ENCODE data around the gene TSPAN11.
A peak's percentile ranks its signal among the peaks of the same experiment; 100 is the strongest.
"Not testable (repeated sequence)": the region's sequence is repeated elsewhere in the genome, so short reads cannot be mapped to it uniquely, and the experiment has no call there.

The TSPAN11 gene

DNA sequence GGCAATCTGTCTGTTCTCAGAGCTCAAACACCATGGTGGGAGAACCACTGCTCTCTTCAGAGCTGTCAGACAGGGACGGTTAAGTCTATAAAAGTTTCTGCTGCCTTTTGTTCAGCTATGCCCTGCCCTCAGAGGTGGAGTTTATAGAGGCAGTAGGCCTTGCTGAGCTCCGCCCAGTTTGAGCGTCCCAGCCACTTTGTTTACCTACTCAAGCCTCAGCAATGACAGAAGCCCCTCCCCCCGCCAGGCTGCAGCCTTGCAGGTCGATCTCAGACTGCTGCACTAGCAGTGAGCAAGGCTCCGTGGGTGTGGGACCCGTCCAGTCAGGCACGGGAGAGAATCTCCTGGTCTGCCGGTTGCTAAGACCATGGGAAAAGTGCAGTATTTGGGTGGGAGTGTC, 32.0 kb upstream of the TSPAN11 start:
- not testable (repeated sequence) for H3K9ac ChIP-seq (ENCODE audit: low read length in 2 of 2); H3K9me3 ChIP-seq (ENCODE audit: control insufficient read depth in 2 of 2, low read length in 2 of 2); H3K27ac ChIP-seq (ENCODE audit: low read length); H3K27me3 ChIP-seq (ENCODE audit: control insufficient read depth in 1 of 2, insufficient read depth in 2 of 2, low read length in 2 of 2); H3K4me3 ChIP-seq (ENCODE audit: low read length in 2 of 2); H3K4me1 ChIP-seq (ENCODE audit: control insufficient read depth, insufficient read depth, low read length); H3K36me3 ChIP-seq (ENCODE audit: control insufficient read depth in 2 of 2, insufficient read depth in 2 of 2, low read length in 2 of 2)

DNA sequence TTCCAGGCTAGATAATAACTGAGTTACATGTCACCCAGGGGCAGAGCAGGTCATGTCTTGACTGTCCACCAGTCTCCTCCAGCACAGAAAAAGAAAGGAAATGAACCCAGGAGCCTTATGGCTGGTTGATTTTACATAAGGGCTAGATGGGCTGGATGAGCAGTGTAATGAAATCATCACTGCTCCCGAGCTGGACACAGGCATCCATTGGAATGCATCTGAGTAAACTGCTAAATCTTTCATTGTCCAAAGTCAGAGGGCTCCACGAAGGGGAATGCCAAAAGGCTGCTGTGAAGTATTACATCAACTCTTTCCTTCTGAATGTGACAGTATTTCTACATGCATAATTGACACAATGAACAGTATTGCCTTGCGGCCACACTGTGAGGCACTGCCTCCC, 30.1 kb upstream of the TSPAN11 start:
- H3K27ac ChIP-seq (ENCODE audit: low read length) = no peak overlapping the region
- no peak overlapping the region for H3K9ac ChIP-seq (ENCODE audit: low read length in 2 of 2)
- H3K9me3 ChIP-seq (ENCODE audit: control insufficient read depth in 2 of 2, low read length in 2 of 2) = no peaks in the 10 kb centered on the region
- H3K36me3 ChIP-seq (ENCODE audit: control insufficient read depth in 2 of 2, insufficient read depth in 2 of 2, low read length in 2 of 2) = no peaks in the 10 kb centered on the region
- H3K27me3 ChIP-seq (ENCODE audit: control insufficient read depth in 1 of 2, insufficient read depth in 2 of 2, low read length in 2 of 2) = no peaks in the 10 kb centered on the region
- H3K4me1 ChIP-seq (ENCODE audit: control insufficient read depth, insufficient read depth, low read length) = no peaks in the 10 kb centered on the region
- H3K4me3 ChIP-seq (ENCODE audit: low read length in 2 of 2) = no peak overlapping the region

DNA sequence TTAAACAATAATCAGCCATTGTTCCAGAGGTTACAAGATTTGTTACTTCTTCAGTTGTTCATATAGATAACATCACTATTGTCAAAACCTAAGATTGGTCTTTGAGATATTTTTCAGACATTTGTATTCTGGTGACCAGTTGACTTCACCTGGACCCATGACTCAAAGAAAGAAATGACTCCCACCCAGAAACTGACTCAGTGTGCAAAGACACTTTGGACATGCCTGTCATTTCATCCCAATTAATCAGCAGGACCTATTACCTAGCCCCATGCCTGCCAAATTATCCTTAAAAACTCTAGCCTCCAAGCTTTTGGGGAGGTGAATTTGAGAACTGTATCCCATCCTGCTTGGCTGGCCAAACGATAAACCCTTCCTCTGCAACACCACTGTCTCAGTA, 27.7 kb upstream of the TSPAN11 start:
- no peaks in the 10 kb centered on the region for H3K4me1 ChIP-seq (ENCODE audit: control insufficient read depth, insufficient read depth, low read length)
- H3K27ac ChIP-seq (ENCODE audit: low read length) = no peak overlapping the region
- no peaks in the 10 kb centered on the region for H3K9me3 ChIP-seq (ENCODE audit: control insufficient read depth in 2 of 2, low read length in 2 of 2)
- H3K27me3 ChIP-seq (ENCODE audit: control insufficient read depth in 1 of 2, insufficient read depth in 2 of 2, low read length in 2 of 2) = no peaks in the 10 kb centered on the region
- H3K36me3 ChIP-seq (ENCODE audit: control insufficient read depth in 2 of 2, insufficient read depth in 2 of 2, low read length in 2 of 2) = no peaks in the 10 kb centered on the region
- no peak overlapping the region for H3K9ac ChIP-seq (ENCODE audit: low read length in 2 of 2)
- no peak overlapping the region for H3K4me3 ChIP-seq (ENCODE audit: low read length in 2 of 2)

DNA sequence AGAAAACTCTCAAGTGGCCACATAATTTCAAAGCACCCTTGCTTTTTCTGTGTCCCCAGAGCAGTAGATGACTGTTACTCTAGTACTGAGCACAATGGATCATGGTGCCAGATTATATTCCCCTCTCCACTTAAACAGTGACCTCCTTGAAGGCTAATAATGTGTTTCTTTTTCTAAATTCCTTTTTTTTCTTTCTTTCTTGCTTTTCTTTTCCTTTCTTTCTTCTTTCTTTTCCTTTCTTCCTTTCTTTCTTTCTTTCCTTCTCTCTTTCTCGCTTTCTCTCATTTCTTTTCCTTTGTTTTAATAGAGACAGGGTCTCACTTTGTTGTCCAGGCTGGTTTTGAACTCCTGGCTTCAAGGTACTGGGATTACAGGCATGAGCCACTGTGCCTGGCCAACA, 26.2 kb upstream of the TSPAN11 start:
- no peaks in the 10 kb centered on the region for H3K9me3 ChIP-seq (ENCODE audit: control insufficient read depth in 2 of 2, low read length in 2 of 2)
- H3K27me3 ChIP-seq (ENCODE audit: control insufficient read depth in 1 of 2, insufficient read depth in 2 of 2, low read length in 2 of 2) = no peaks in the 10 kb centered on the region
- no peak overlapping the region for H3K4me3 ChIP-seq (ENCODE audit: low read length in 2 of 2)
- H3K4me1 ChIP-seq (ENCODE audit: control insufficient read depth, insufficient read depth, low read length) = no peaks in the 10 kb centered on the region
- H3K9ac ChIP-seq (ENCODE audit: low read length in 2 of 2) = no peak overlapping the region
- no peak overlapping the region for H3K27ac ChIP-seq (ENCODE audit: low read length)
- no peaks in the 10 kb centered on the region for H3K36me3 ChIP-seq (ENCODE audit: control insufficient read depth in 2 of 2, insufficient read depth in 2 of 2, low read length in 2 of 2)

DNA sequence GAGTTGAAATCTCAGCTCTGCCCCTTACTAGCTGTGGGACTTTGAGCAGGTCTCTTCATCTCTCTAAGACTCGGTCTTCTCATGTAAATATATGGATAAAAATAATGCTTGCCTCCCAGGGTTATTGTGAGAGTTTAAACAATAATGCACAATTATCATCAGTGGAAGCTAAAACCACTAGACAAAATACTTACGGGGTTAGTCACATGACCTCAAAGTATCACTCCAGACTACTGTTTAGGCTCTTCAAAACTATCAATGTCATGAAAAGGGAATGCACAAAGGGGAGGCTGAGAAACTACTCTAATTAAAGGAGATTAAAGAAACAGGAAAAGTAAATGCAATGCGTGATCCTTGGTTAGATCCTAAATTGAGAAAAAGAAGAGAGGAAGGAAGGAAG, 24.5 kb upstream of the TSPAN11 start:
- Histone ChIP-seq H3K9me3 (ENCODE audit: control insufficient read depth in 2 of 2, low read length in 2 of 2) (no peaks in the 10 kb centered on the region), H3K4me1 (ENCODE audit: control insufficient read depth, insufficient read depth, low read length) (no peaks in the 10 kb centered on the region)

DNA sequence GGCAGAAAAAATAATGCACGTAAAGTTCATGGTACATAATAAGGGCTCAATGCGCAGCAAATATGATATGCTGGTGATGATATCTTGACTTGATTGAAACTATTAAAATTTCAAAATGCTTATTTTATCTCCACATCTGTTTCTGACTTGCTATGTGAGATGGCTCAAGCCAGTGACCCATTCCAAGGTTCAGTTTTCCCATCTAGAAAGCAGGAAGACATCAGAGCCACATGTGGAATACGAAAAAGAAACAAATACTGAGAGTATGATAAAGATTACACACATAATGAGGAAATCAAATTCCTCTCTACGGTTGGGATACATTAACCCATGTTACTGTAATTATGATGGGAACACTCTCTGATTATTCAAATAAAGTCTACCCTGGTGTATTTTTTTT, 24.0 kb upstream of the TSPAN11 start:
- Histone ChIP-seq H3K9me3 (ENCODE audit: control insufficient read depth in 2 of 2, low read length in 2 of 2) (no peaks in the 10 kb centered on the region), H3K27me3 (ENCODE audit: control insufficient read depth in 1 of 2, insufficient read depth in 2 of 2, low read length in 2 of 2) (no peaks in the 10 kb centered on the region), H3K36me3 (ENCODE audit: control insufficient read depth in 2 of 2, insufficient read depth in 2 of 2, low read length in 2 of 2) (no peaks in the 10 kb centered on the region), H3K4me3 (ENCODE audit: low read length in 2 of 2) (no peak overlapping the region), H3K4me1 (ENCODE audit: control insufficient read depth, insufficient read depth, low read length) (no peaks in the 10 kb centered on the region), H3K9ac (ENCODE audit: low read length in 2 of 2) (no peak overlapping the region), H3K27ac (ENCODE audit: low read length) (no peak overlapping the region)

More for the DNA sequence above, 24.5 kb upstream of the TSPAN11 start:
- Histone ChIP-seq H3K9ac (ENCODE audit: low read length in 2 of 2) (no peak overlapping the region), H3K27me3 (ENCODE audit: control insufficient read depth in 1 of 2, insufficient read depth in 2 of 2, low read length in 2 of 2) (no peaks in the 10 kb centered on the region), H3K36me3 (ENCODE audit: control insufficient read depth in 2 of 2, insufficient read depth in 2 of 2, low read length in 2 of 2) (no peaks in the 10 kb centered on the region), H3K27ac (ENCODE audit: low read length) (no peak overlapping the region), H3K4me3 (ENCODE audit: low read length in 2 of 2) (no peak overlapping the region)

DNA sequence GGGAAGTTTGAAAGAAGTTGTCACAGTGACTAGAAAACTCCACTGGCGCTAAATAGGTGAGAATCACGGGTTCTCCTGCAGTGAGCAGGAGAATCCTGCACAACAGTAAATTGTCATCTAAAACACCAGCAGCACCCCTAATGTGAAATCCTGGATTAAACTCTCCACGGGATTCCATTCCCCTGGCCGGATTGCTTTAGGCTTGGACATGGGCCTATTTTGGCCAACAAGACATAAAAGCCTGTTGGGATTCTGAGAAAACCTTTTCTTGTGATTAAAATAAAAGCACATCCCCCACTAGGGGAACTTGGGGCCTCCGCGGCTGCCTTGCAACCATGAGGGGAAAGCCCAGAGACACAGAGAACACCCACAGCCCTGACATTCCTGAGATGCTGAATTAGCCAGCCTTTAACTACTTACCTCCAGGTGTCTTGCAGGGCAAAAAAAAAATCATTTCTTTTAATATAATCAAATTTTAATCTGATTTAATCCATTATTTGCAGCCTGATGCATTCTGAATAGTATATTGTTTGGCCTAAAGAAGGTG, 21.0 kb upstream of the TSPAN11 start:
- Histone ChIP-seq H3K4me3 (ENCODE audit: low read length in 2 of 2) (no peak overlapping the region), H3K9me3 (ENCODE audit: control insufficient read depth in 2 of 2, low read length in 2 of 2) (no peaks in the 10 kb centered on the region), H3K27me3 (ENCODE audit: control insufficient read depth in 1 of 2, insufficient read depth in 2 of 2, low read length in 2 of 2) (no peaks in the 10 kb centered on the region), H3K4me1 (ENCODE audit: control insufficient read depth, insufficient read depth, low read length) (peaks cover 5% of the 10 kb centered on the region), H3K9ac (ENCODE audit: low read length in 2 of 2) (no peak overlapping the region), H3K27ac (ENCODE audit: low read length) (no peak overlapping the region), H3K36me3 (ENCODE audit: control insufficient read depth in 2 of 2, insufficient read depth in 2 of 2, low read length in 2 of 2) (no peaks in the 10 kb centered on the region)

DNA sequence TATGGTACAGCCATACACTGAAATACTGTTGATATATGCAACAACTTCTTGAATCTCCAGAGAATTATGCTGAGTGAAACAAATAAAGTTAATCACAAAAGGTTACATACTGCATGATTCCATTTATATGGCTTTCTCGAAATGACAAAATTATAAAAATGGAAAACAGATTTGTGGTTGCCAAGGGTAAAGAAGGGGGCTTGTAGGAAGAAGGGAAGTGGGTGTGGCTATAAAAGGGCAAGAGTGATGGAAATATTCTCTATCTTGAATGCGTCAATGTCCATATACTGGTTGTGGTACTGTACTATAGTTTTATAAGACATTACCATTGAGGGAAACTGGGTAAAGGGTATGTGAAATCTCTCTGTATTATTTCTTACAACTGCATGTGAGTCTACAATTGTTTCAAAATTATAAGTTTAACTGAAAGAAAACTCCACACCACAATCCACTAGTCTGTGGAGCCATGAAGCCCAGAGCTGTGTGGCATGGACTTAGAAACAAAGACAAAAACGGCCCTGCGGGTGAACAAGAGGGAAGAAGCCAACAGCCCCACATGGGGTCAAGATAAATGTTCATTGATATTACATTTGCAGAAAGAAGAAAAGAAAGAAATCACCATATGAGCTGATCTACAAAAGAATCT, 18.3 kb upstream of the TSPAN11 start:
- H3K36me3 ChIP-seq (ENCODE audit: control insufficient read depth in 2 of 2, insufficient read depth in 2 of 2, low read length in 2 of 2) = no peaks in the 10 kb centered on the region
- no peak overlapping the region for H3K9ac ChIP-seq (ENCODE audit: low read length in 2 of 2)
- peaks cover 5% of the 10 kb centered on the region for H3K4me1 ChIP-seq (ENCODE audit: control insufficient read depth, insufficient read depth, low read length)
- H3K9me3 ChIP-seq (ENCODE audit: control insufficient read depth in 2 of 2, low read length in 2 of 2) = no peaks in the 10 kb centered on the region
- no peaks in the 10 kb centered on the region for H3K27me3 ChIP-seq (ENCODE audit: control insufficient read depth in 1 of 2, insufficient read depth in 2 of 2, low read length in 2 of 2)
- no peak overlapping the region for H3K4me3 ChIP-seq (ENCODE audit: low read length in 2 of 2)
- no peak overlapping the region for H3K27ac ChIP-seq (ENCODE audit: low read length)

DNA sequence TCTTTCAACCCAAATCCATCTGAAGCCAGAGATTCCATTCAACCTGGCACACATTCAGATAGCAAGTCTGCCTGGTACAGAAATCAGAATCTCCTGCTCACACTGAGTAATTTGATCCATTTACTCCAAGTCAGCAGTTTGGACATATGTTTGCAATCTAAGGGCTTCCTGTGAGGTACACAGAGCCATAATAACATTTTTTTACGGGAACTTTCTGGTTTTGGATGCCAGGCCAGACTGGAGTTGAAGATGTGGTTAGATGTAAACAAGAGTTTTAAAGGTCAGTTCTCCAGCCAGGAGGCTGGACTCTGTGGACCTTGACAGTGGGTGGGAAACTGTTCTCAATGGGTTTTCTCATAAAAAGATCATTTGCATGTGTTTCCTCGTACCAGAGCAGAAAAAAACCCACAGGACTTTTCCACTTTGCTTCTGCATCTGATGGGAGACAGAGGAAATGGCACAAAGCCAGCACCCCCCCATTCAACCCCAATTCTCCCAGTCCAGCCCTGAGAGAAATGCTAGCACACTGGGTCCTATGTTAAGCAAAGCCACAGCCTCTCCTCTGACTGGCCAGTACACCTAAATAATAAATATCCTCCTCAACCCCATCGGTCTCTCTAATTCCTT, 17.7 kb upstream of the TSPAN11 start:
- Histone ChIP-seq H3K9ac (ENCODE audit: low read length in 2 of 2) (no peak overlapping the region), H3K27me3 (ENCODE audit: control insufficient read depth in 1 of 2, insufficient read depth in 2 of 2, low read length in 2 of 2) (no peaks in the 10 kb centered on the region), H3K36me3 (ENCODE audit: control insufficient read depth in 2 of 2, insufficient read depth in 2 of 2, low read length in 2 of 2) (no peaks in the 10 kb centered on the region), H3K9me3 (ENCODE audit: control insufficient read depth in 2 of 2, low read length in 2 of 2) (no peaks in the 10 kb centered on the region), H3K27ac (ENCODE audit: low read length) (peak overlapping the region; percentile 11), H3K4me1 (ENCODE audit: control insufficient read depth, insufficient read depth, low read length) (peaks cover 5% of the 10 kb centered on the region), H3K4me3 (ENCODE audit: low read length in 2 of 2) (no peak overlapping the region)

DNA sequence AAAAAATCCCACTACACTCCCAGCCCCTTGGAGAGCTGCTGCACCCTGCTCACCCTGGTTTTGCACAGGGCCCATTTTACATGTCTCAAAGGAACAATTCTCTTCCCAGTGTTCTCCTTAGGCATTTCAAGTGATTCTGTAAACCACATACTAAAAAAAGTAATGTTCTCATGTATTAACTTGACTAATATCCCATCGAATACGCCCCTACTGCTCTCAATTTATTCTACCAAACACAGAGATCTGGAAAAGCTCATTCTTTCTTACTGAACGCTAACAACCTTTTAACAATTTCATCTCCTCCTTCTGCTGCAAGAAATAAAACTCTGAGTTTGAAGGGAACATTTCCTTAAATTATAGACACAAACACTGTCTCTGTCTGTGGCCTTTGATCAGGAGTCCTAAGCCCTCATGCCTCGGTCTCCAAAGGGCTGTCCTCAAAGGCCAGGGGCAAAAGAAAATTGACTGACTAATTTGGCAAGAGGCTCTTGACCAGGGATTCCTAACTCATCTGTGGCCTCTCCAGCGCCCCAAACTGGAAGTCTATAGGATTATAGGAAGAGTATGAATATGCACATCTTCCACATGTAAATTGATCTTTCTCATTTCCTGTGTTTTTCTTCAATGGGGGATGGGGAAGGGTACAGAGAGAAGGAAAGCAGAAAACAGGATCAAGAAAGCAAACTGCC, 17.1 kb upstream of the TSPAN11 start:
- H3K4me1 ChIP-seq (ENCODE audit: control insufficient read depth, insufficient read depth, low read length) = peaks cover 5% of the 10 kb centered on the region
- H3K9ac ChIP-seq (ENCODE audit: low read length in 2 of 2) = no peak overlapping the region
- no peaks in the 10 kb centered on the region for H3K36me3 ChIP-seq (ENCODE audit: control insufficient read depth in 2 of 2, insufficient read depth in 2 of 2, low read length in 2 of 2)
- H3K4me3 ChIP-seq (ENCODE audit: low read length in 2 of 2) = no peak overlapping the region
- H3K9me3 ChIP-seq (ENCODE audit: control insufficient read depth in 2 of 2, low read length in 2 of 2) = no peaks in the 10 kb centered on the region
- H3K27ac ChIP-seq (ENCODE audit: low read length) = peak overlapping the region; percentile 11
- no peaks in the 10 kb centered on the region for H3K27me3 ChIP-seq (ENCODE audit: control insufficient read depth in 1 of 2, insufficient read depth in 2 of 2, low read length in 2 of 2)

DNA sequence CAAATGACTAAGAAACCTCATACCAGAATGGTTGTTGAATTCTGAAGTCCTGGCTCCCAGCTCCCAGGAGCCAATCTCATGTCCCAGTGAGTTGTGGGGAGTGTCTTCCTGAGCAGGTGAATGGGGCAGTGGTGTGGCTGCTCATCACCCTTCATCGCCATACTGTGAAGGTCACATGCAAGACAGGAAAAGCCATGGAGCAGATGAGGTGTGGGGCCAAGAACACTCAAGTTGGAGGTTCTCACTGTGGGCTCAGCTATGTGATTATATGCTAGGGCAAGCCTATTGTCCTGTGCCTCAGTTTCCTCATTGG, 16.6 kb upstream of the TSPAN11 start:
- H3K9me3 ChIP-seq (ENCODE audit: control insufficient read depth in 2 of 2, low read length in 2 of 2) = no peaks in the 10 kb centered on the region
- H3K4me1 ChIP-seq (ENCODE audit: control insufficient read depth, insufficient read depth, low read length) = peaks cover 5% of the 10 kb centered on the region
- no peaks in the 10 kb centered on the region for H3K36me3 ChIP-seq (ENCODE audit: control insufficient read depth in 2 of 2, insufficient read depth in 2 of 2, low read length in 2 of 2)
- no peak overlapping the region for H3K27ac ChIP-seq (ENCODE audit: low read length)
- H3K4me3 ChIP-seq (ENCODE audit: low read length in 2 of 2) = no peak overlapping the region
- H3K27me3 ChIP-seq (ENCODE audit: control insufficient read depth in 1 of 2, insufficient read depth in 2 of 2, low read length in 2 of 2) = peaks cover 0 to 2% of the 10 kb centered on the region in 2 donors
- H3K9ac ChIP-seq (ENCODE audit: low read length in 2 of 2) = no peak overlapping the region

Measured in stomach smooth muscle (tissue), 2 donors.